ENCODE data around the gene NCKIPSD. TPM values are rescaled to one million over a fixed set of nuclear protein-coding genes. Genes with fewer than 3 reads are reported as not detected.

NCKIPSD gene
- total RNA-seq, 8 experiments from 2014 or later: 9.8 to 22.4 (median 13.6) TPM

GRCh38 chr3:48661501-48662144 lies 24.1 kb downstream of the NCKIPSD start:
- in situ Hi-C loops (cut with MboI; ENCODE audit: low pct_unique_long_range_greater_than_20kb in 2 of 9, low sequenced_read_pairs in 9 of 9, unreplicated experiment in 9 of 9): no loop called here
- H3K27ac ChIP-seq: peak overlapping the region; percentile 98

GRCh38 chr3:48660800-48661400 lies 24.8 kb downstream of the NCKIPSD start:
- Histone ChIP-seq H3K4me1 (replicated peaks in 1 of 2) (peaks cover 22 to 27% of the 10 kb centered on the region in 2 donors), H3K27ac (peak overlapping the region in 1 of 2 donors; percentile 98), H3K4me3 (peak overlapping the region in 4 of 5 donors; percentile 51 to 83 (median 59))
- in situ Hi-C loops (cut with MboI; ENCODE audit: low pct_unique_long_range_greater_than_20kb in 2 of 9, low sequenced_read_pairs in 9 of 9, unreplicated experiment in 9 of 9): no loop called here
- WGBS, 10 experiments: 80 to 100% (median 87%) methylated on average over 5 to 23 of the region's 61 CpGs; no CpG with 5 or more reads in 5 of the 10 experiments
- ATAC-seq (replicated peaks in 6 of 8): no peak

More at GRCh38 chr3:48661501-48662144, 24.1 kb downstream of the NCKIPSD start:
- peaks cover 19 to 23% of the 10 kb centered on the region in 2 donors for H3K4me1 ChIP-seq (replicated peaks in 1 of 2)
- 0 to 12% (median 4%) methylated on average over 1 to 19 of the region's 67 CpGs; no CpG with 5 or more reads in 4 of the 10 experiments for WGBS, 10 experiments
- peak in 5 of 8 experiments; percentile 0 to 7 (median 2) for ATAC-seq (replicated peaks in 6 of 8)
- H3K4me3 ChIP-seq: peak overlapping the region; percentile 51 to 83 (median 59)

GRCh38 chr3:48656841-48657281 lies 28.9 kb downstream of the NCKIPSD start:
- WGBS, 10 experiments: 90 to 94% (median 93%) methylated on average over 5 to 29 of the region's 45 CpGs; no CpG with 5 or more reads in 7 of the 10 experiments
- no peak for ATAC-seq (replicated peaks in 6 of 8)
- H3K4me3 ChIP-seq: peak overlapping the region in 1 of 5 donors; percentile 43
- H3K4me1 ChIP-seq (replicated peaks in 1 of 2): peaks cover 20 to 25% of the 10 kb centered on the region in 2 donors
- in situ Hi-C loops (cut with MboI; ENCODE audit: low pct_unique_long_range_greater_than_20kb in 2 of 9, low sequenced_read_pairs in 9 of 9, unreplicated experiment in 9 of 9): no loop called here
- peak overlapping the region; percentile 49 to 83 for H3K27ac ChIP-seq

GRCh38 chr3:48656061-48656840 lies 29.5 kb downstream of the NCKIPSD start:
- Histone ChIP-seq H3K4me3 (peak overlapping the region; percentile 24 to 43 (median 31)), H3K27ac (peak overlapping the region; percentile 49 to 83), H3K4me1 (replicated peaks in 1 of 2) (peaks cover 20 to 25% of the 10 kb centered on the region in 2 donors)
- WGBS, 10 experiments: 7 to 88% (median 75%) methylated on average over 2 to 18 of the region's 94 CpGs; no CpG with 5 or more reads in 6 of the 10 experiments
- in situ Hi-C loops (cut with MboI; ENCODE audit: low pct_unique_long_range_greater_than_20kb in 2 of 9, low sequenced_read_pairs in 9 of 9, unreplicated experiment in 9 of 9): no loop called here
- peak; percentile 45 to 91 (median 80) for ATAC-seq (replicated peaks in 6 of 8)

- ATAC-seq (replicated peaks in 6 of 8): peak in 1 of 8 experiments; percentile 1
- Histone ChIP-seq H3K4me3 (peak overlapping the region; percentile 24 to 43 (median 31)), H3K27ac (peak overlapping the region in 1 of 2 donors; percentile 83), H3K4me1 (replicated peaks in 1 of 2) (peaks cover 20 to 22% of the 10 kb centered on the region in 2 donors)
- no CpG with 5 or more reads among the region's 30 CpGs for WGBS, 10 experiments
- in situ Hi-C loops (cut with MboI; ENCODE audit: low pct_unique_long_range_greater_than_20kb in 2 of 9, low sequenced_read_pairs in 9 of 9, unreplicated experiment in 9 of 9): no loop called here
Observed at GRCh38 chr3:48655606-48656005, 30.1 kb downstream of the NCKIPSD start.

GRCh38 chr3:48655063-48655462 lies 30.7 kb downstream of the NCKIPSD start:
- Histone ChIP-seq H3K4me1 (replicated peaks in 1 of 2) (peaks cover 20 to 22% of the 10 kb centered on the region in 2 donors), H3K27ac (no peak overlapping the region), H3K4me3 (no peak overlapping the region)
- in situ Hi-C loops (cut with MboI; ENCODE audit: low pct_unique_long_range_greater_than_20kb in 2 of 9, low sequenced_read_pairs in 9 of 9, unreplicated experiment in 9 of 9): no loop called here
- no peak for ATAC-seq (replicated peaks in 6 of 8)
- 80 to 100% (median 90%) methylated on average over 1 to 2 of the region's 12 CpGs; no CpG with 5 or more reads in 6 of the 10 experiments for WGBS, 10 experiments

GRCh38 chr3:48652923-48653715 lies 32.6 kb downstream of the NCKIPSD start:
- in situ Hi-C loops (cut with MboI; ENCODE audit: low pct_unique_long_range_greater_than_20kb in 2 of 9, low sequenced_read_pairs in 9 of 9, unreplicated experiment in 9 of 9): no loop called here
- peaks cover 17 to 19% of the 10 kb centered on the region in 2 donors for H3K4me1 ChIP-seq (replicated peaks in 1 of 2)
- H3K4me3 ChIP-seq: no peak overlapping the region
- H3K27ac ChIP-seq: no peak overlapping the region
- 88 to 100% (median 97%) methylated on average over 1 to 8 of the region's 15 CpGs; no CpG with 5 or more reads in 4 of the 10 experiments for WGBS, 10 experiments
- ATAC-seq (replicated peaks in 6 of 8): no peak

- Histone ChIP-seq H3K27ac (no peak overlapping the region), H3K4me3 (no peak overlapping the region), H3K4me1 (replicated peaks in 1 of 2) (peaks cover 8 to 11% of the 10 kb centered on the region in 2 donors)
- 30 to 100% (median 50%) methylated on average over 1 to 6 of the region's 11 CpGs; no CpG with 5 or more reads in 6 of the 10 experiments for WGBS, 10 experiments
- peak in 1 of 8 experiments; percentile 6 for ATAC-seq (replicated peaks in 6 of 8)
- in situ Hi-C loops (cut with MboI; ENCODE audit: low pct_unique_long_range_greater_than_20kb in 2 of 9, low sequenced_read_pairs in 9 of 9, unreplicated experiment in 9 of 9): no loop called here
Observed at GRCh38 chr3:48651771-48652170, 33.9 kb downstream of the NCKIPSD start.

- no peak overlapping the region for H3K4me3 ChIP-seq
- in situ Hi-C loops (cut with MboI; ENCODE audit: low pct_unique_long_range_greater_than_20kb in 2 of 9, low sequenced_read_pairs in 9 of 9, unreplicated experiment in 9 of 9): no loop called here
- 71 to 94% (median 86%) methylated on average over 3 to 11 of the region's 12 CpGs; no CpG with 5 or more reads in 6 of the 10 experiments for WGBS, 10 experiments
Observed at GRCh38 chr3:48650723-48651122, 35.0 kb downstream of the NCKIPSD start.

GRCh38 chr3:48648188-48648850 lies 37.4 kb downstream of the NCKIPSD start:
- 70 to 100% (median 85%) methylated on average over 1 to 2 of the region's 15 CpGs; no CpG with 5 or more reads in 6 of the 10 experiments for WGBS, 10 experiments
- no peak for ATAC-seq (replicated peaks in 6 of 8)
- no peaks in the 10 kb centered on the region for H3K4me1 ChIP-seq (replicated peaks in 1 of 2)
- H3K4me3 ChIP-seq: no peak overlapping the region
- in situ Hi-C loops (cut with MboI; ENCODE audit: low pct_unique_long_range_greater_than_20kb in 2 of 9, low sequenced_read_pairs in 9 of 9, unreplicated experiment in 9 of 9): no loop called here
- H3K27ac ChIP-seq: no peak overlapping the region

More at GRCh38 chr3:48650723-48651122, 35.0 kb downstream of the NCKIPSD start:
- Histone ChIP-seq H3K27ac (no peak overlapping the region), H3K4me1 (replicated peaks in 1 of 2) (peaks cover 3 to 5% of the 10 kb centered on the region in 2 donors)
- no peak for ATAC-seq (replicated peaks in 6 of 8)

GRCh38 chr3:48647714-48648113 lies 38.0 kb downstream of the NCKIPSD start:
- ATAC-seq (replicated peaks in 6 of 8): no peak

More at GRCh38 chr3:48647714-48648113, 38.0 kb downstream of the NCKIPSD start:
- Histone ChIP-seq H3K4me1 (replicated peaks in 1 of 2) (no peaks in the 10 kb centered on the region), H3K27ac (no peak overlapping the region), H3K4me3 (no peak overlapping the region)
- WGBS, 10 experiments: 92% methylated on average over 2 of the region's 9 CpGs; no CpG with 5 or more reads in 9 of the 10 experiments
- in situ Hi-C loops (cut with MboI; ENCODE audit: low pct_unique_long_range_greater_than_20kb in 2 of 9, low sequenced_read_pairs in 9 of 9, unreplicated experiment in 9 of 9): no loop called here
